Transverse colon (tissue), 3 donors: ENCODE data around the gene CDKN2AIP.

Experiments
- CTCF ChIP-seq, 5 experiments: fragments of 200-600 bp in 3 of 5; fragments of 450-650 bp in 2 of 5; sonication (generic) in 3 of 5; IDR thresholded peaks; 1 replicate in 2 of 5; 2 replicates in 3 of 5; pipeline ENCODE4 v1.5.1; 2016 to 2017; ENCODE audit warnings: antibody characterized with exemption in 5 of 5, inconsistent platforms in 3 of 5, mild to moderate bottlenecking in 2 of 5, moderate library complexity in 1 of 5
- POLR2A ChIP-seq: fragments of 450-650 bp; IDR thresholded peaks from one replicate; pipeline ENCODE4 v1.6.1; 2016; ENCODE audit warnings: antibody characterized with exemption, mild to moderate bottlenecking, moderate library complexity

GRCh38 chr4:183478123-183478522 lies 33.7 kb downstream of the CDKN2AIP start:
- TF ChIP-seq CTCF (IDR thresholded peaks at IDR 0.05) (no peak), POLR2A (no peak)
